ENCODE data around the gene ACOXL. TPM values are rescaled to one million over a fixed set of nuclear protein-coding genes. Genes with fewer than 3 reads are reported as not detected.

ACOXL gene
- total and polyA plus RNA-seq, 2 of the 8 experiments (the other 6 are each of a cell fraction or from before 2014, with no cell fraction given) = 11.4 to 20.6 TPM

DNA sequence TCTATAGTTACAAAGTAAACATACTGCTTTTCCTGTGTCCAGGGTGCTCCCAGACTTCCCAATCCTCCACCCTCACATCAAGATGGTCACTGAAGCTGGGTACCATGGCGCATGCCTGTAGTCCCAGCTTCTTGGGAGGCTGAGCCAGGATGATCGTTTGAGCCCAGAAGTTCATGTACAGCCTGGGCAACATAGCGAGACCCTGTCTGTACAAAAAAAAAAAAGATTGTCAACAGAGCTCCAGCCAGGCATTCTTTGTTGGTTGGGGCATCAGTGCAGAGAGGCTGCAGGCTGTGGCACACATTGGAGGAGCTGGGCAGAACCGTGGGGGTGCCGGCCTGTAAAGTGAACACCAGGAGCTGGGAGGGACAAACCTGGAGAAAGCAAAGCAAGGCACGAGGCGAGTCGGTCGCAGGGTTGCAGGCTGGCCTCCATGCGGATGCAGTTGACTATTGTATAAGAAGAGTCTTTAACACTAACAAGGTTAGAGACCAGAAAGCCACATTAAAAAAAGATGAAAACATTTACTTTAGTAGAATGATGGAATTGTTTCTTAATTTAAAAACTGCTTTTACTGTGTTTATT lies 51.8 kb downstream of the ACOXL start:
- no peak overlapping the region for H3K4me2 ChIP-seq (ENCODE audit: insufficient read depth in 1 of 2, low read depth in 2 of 2, low read length in 2 of 2)
- H2BK15ac ChIP-seq (ENCODE audit: low read length) = no peak overlapping the region
- H4K8ac ChIP-seq (ENCODE audit: extremely low read depth, insufficient read depth, low read length) = no peak overlapping the region
- no peak overlapping the region for H2AFZ ChIP-seq (ENCODE audit: low read length)
- H2BK20ac ChIP-seq (ENCODE audit: low read length) = no peak overlapping the region
- H3K23me2 ChIP-seq (ENCODE audit: low read depth, low read length) = no peaks in the 10 kb centered on the region
- TF ChIP-seq TEAD4 (IDR thresholded peaks at IDR 0.05; ENCODE audit: low read depth, low read length) = no peak
- TF ChIP-seq SAP30 (IDR thresholded peaks at IDR 0.05; ENCODE audit: insufficient read depth, insufficient replicate concordance, low read length) = no peak
- no peak for TF ChIP-seq CREB1 (IDR thresholded peaks at IDR 0.05)
- TF ChIP-seq NANOG (IDR thresholded peaks at IDR 0.05; ENCODE audit: insufficient read depth, low read depth, low read length, poor library complexity, severe bottlenecking) = no peak
- TF ChIP-seq CEBPB (IDR thresholded peaks at IDR 0.05; ENCODE audit: low read depth, low read length) = no peak
- no peak for TF ChIP-seq TAF1 (IDR thresholded peaks at IDR 0.05; ENCODE audit: low read depth, low read length)
- TF ChIP-seq TBP (IDR thresholded peaks at IDR 0.05; ENCODE audit: low read depth, low read length) = no peak
- no peak for TF ChIP-seq YY1 (IDR thresholded peaks at IDR 0.05; ENCODE audit: low read depth, low read length)
- no peak for TF ChIP-seq BCL11A (IDR thresholded peaks at IDR 0.05; ENCODE audit: low read depth in 2 of 2, low read length in 2 of 2)
- TF ChIP-seq, protein P1, sequence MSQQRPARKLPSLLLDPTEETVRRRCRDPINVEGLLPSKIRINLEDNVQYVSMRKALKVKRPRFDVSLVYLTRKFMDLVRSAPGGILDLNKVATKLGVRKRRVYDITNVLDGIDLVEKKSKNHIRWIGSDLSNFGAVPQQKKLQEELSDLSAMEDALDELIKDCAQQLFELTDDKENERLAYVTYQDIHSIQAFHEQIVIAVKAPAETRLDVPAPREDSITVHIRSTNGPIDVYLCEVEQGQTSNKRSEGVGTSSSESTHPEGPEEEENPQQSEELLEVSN (IDR thresholded peaks at IDR 0.05) = no peak
- TF ChIP-seq MAFK (IDR thresholded peaks at IDR 0.05; ENCODE audit: low read depth, low read length) = no peak
- TF ChIP-seq, protein P2, sequence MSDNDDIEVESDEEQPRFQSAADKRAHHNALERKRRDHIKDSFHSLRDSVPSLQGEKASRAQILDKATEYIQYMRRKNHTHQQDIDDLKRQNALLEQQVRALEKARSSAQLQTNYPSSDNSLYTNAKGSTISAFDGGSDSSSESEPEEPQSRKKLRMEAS (IDR thresholded peaks at IDR 0.05) = no peak
- no peak overlapping the region for H2BK120ac ChIP-seq (replicated peaks; ENCODE audit: low read depth, low read length)
- no peak overlapping the region for H3K14ac ChIP-seq (ENCODE audit: insufficient read length)
- H3K27ac ChIP-seq (ENCODE audit: low read depth, low read length) = no peak overlapping the region
- H3K4me1 ChIP-seq (replicated peaks in 1 of 4; ENCODE audit: control insufficient read depth in 3 of 4, insufficient read depth in 4 of 4, low read length in 3 of 4) = no peaks in the 10 kb centered on the region
- no peak overlapping the region for H3K56ac ChIP-seq (replicated peaks; ENCODE audit: insufficient read length, low read depth, low read length)
- no peak overlapping the region for H3K4me3 ChIP-seq (ENCODE audit: extremely low read depth in 1 of 4, insufficient read depth in 2 of 4, low read depth in 3 of 4, low read length in 4 of 4)
- H3K4ac ChIP-seq (replicated peaks; ENCODE audit: insufficient read length, low read depth, low read length) = no peak overlapping the region
- H2BK5ac ChIP-seq (ENCODE audit: low read depth, low read length) = no peak overlapping the region
- H4K91ac ChIP-seq (replicated peaks; ENCODE audit: insufficient read length, low read length) = no peak overlapping the region
- no peaks in the 10 kb centered on the region for H3K27me3 ChIP-seq (replicated peaks in 1 of 4; ENCODE audit: control insufficient read depth in 3 of 4, extremely low read depth in 1 of 4, insufficient read depth in 3 of 4, low read length in 3 of 4)
- FAIRE-seq = no peak
- peaks cover 0 to 11% (median 3%) of the 10 kb centered on the region in 4 experiments; a peak in 3 of 8 replicates for H3K36me3 ChIP-seq (ENCODE audit: control insufficient read depth in 2 of 4, insufficient read depth in 4 of 4, low read length in 3 of 4)
- H3K9me3 ChIP-seq (ENCODE audit: insufficient read depth in 2 of 2, low read depth in 1 of 2, low read length in 1 of 2) = no peaks in the 10 kb centered on the region
- no peak overlapping the region for H2BK12ac ChIP-seq (ENCODE audit: low read depth, low read length)
- H3K79me1 ChIP-seq (ENCODE audit: low read depth, low read length) = peaks cover 3% of the 10 kb centered on the region; the same call in 1 of the 2 replicates
- no peak overlapping the region for H3K18ac ChIP-seq (ENCODE audit: extremely low read depth, low read length)
- POLR2A ChIA-PET (ENCODE audit: partially characterized antibody) = interaction anchor here (0.6 to 1.3 kb wide), 3 partner anchors 11 to 95 kb away, joined by 3 to 5 read pairs (median 3); no protein-coding TSS in a partner anchor
- no peak overlapping the region for H3K23ac ChIP-seq (ENCODE audit: insufficient read length)
- H3K9ac ChIP-seq (replicated peaks in 1 of 4; ENCODE audit: extremely low read depth in 1 of 4, low read depth in 3 of 4, low read length in 3 of 4) = no peak overlapping the region
- no peak overlapping the region for H4K5ac ChIP-seq (ENCODE audit: insufficient read length, low read depth, low read length)
- DNase-seq (ENCODE audit: low read depth in 1 of 2, low spot score in 2 of 2) = peak in 1 of 2 experiments; percentile 29
- no peaks in the 10 kb centered on the region for H4K20me1 ChIP-seq (replicated peaks in 1 of 2; ENCODE audit: control insufficient read depth in 1 of 2, insufficient read depth in 2 of 2, low read length in 2 of 2)
- CTCF ChIA-PET (ENCODE audit: partially characterized antibody) = interaction anchor here (0.8 to 1.1 kb wide), 2 partner anchors 9 to 11 kb away, joined by 3 to 9 read pairs; no protein-coding TSS in a partner anchor
- 97% methylated on average over 10 of the region's 10 CpGs; no CpG with 5 or more reads in 1 of the 2 experiments for WGBS, 2 experiments (ENCODE audit: extremely low coverage in 1 of 2, insufficient coverage in 1 of 2, insufficient read length in 1 of 2, insufficient replicate concordance in 2 of 2, low coverage in 1 of 2, low lambda C conversion rate in 2 of 2, missing lambda C conversion rate in 1 of 2)
- no peaks in the 10 kb centered on the region for H3K79me2 ChIP-seq (ENCODE audit: control insufficient read depth in 1 of 2, insufficient read depth in 2 of 2, low read length in 2 of 2)
- H2AK5ac ChIP-seq (ENCODE audit: low read depth, low read length) = no peak overlapping the region
